Prostate gland (tissue), 2 donors: ENCODE results near the gene GZMB. TPM values are rescaled to one million over a fixed set of nuclear protein-coding genes. Genes with fewer than 3 reads are reported as not detected.
A peak's percentile ranks its signal among the peaks of the same experiment; 100 is the strongest.

Source experiments
- DNase-seq: peaks from one replicate; pipeline ENCODE4 v3.0.0-alpha.2; 2019; ENCODE audit warnings: low spot score
- H3K27ac ChIP-seq, 2 donors: fragments of 200-600 bp; sonication (generic); 2 replicates each; pipeline ENCODE4 v1.5.1; 2017 to 2019
- H3K27me3 ChIP-seq: fragments of 200-600 bp; sonication (generic); replicated peaks from 2 replicates; pipeline ENCODE4 v1.5.1; 2019; ENCODE audit not compliant: insufficient read depth
- H3K36me3 ChIP-seq, 2 donors: fragments of 200-600 bp; sonication (generic); 1 replicate in 1 of 2; 2 replicates in 1 of 2; pipeline versions ENCODE4 v1.5.1 to v1.8.1; 2017 to 2019
- H3K4me1 ChIP-seq: fragments of 200-600 bp; sonication (generic); replicated peaks from 2 replicates; pipeline ENCODE4 v1.5.1; 2019
- H3K4me3 ChIP-seq, 2 donors: fragments of 200-600 bp; sonication (generic); 2 replicates each; pipeline ENCODE4 v1.5.1; 2017 to 2019
- H3K9me3 ChIP-seq: fragments of 200-600 bp; sonication (generic); 2 replicates; pipeline ENCODE4 v1.5.1; 2017
- CTCF ChIP-seq, 4 experiments: fragments of 200-600 bp in 2 of 4; fragments of 450-650 bp in 2 of 4; sonication (generic) in 2 of 4; IDR thresholded peaks; 1 replicate in 3 of 4; 2 replicates in 1 of 4; pipeline ENCODE4 v1.5.1; 2016 to 2019; ENCODE audit warnings: antibody characterized with exemption in 4 of 4, mild to moderate bottlenecking in 2 of 4, moderate library complexity in 2 of 4
- POLR2A ChIP-seq: fragments of 450-650 bp; IDR thresholded peaks from one replicate; pipeline ENCODE4 v1.6.1; 2016; ENCODE audit warnings: antibody characterized with exemption, mild to moderate bottlenecking
- POLR2AphosphoS5 ChIP-seq: sonication (generic); formaldehyde crosslinking; IDR thresholded peaks from one replicate; pipeline ENCODE4 v1.6.1; 2017; ENCODE audit warnings: antibody characterized with exemption
- WGBS: methylation state at CpG from one replicate; pipeline ENCODE4 v1.1.5; 2018; 5-methylcytosine and 5-hydroxymethylcytosine counted together
- intact Hi-C: fragments of 100-400 bp; cut with DNase I; formaldehyde crosslinking; loops from one replicate; pipeline ENCODE4 v1.14.2; 2022
- total RNA-seq, 2 donors: library from RNA; depleted of rRNA; stranded (reverse); fragments of >200 nt; gene quantifications; one replicate each; pipeline ENCODE4 v1.1.0, GENCODE V29; 2016

GZMB gene
- total RNA-seq = 1 to 10 TPM in 1 of 2 donors, not detected in 1; 1.1 TPM

- DNase-seq = no peak
- intact Hi-C loops = no loop called here
- H3K4me1 ChIP-seq = peaks cover 6% of the 10 kb centered on the region
- H3K27ac ChIP-seq = no peak within 1 kb of the TSS
- TF ChIP-seq CTCF (IDR thresholded peaks at IDR 0.05) (no peak), POLR2A (no peak), POLR2AphosphoS5 (no peak)
- no peaks in the 10 kb centered on the region for H3K27me3 ChIP-seq
- no peaks in the 10 kb centered on the region for H3K9me3 ChIP-seq
- H3K36me3 ChIP-seq = no peaks in the 10 kb centered on the region
- 85% methylated on average over 2 of the region's 2 CpGs for WGBS
- H3K4me3 ChIP-seq = no peak within 1 kb of the TSS
Observed at GRCh38 chr14:24634158-24634557, at the start of gene GZMB. Gene GZMB, minus strand, starts transcription at chr14:24634190. Its CDS starts 30 bp downstream, at chr14:24634160.

GRCh38 chr14:24681056-24681455 is 47.1 kb upstream of the GZMB start:
- intact Hi-C loops = no loop called here
- H3K27me3 ChIP-seq = no peaks in the 10 kb centered on the region
- TF ChIP-seq CTCF (IDR thresholded peaks at IDR 0.05) (no peak), POLR2AphosphoS5 (no peak), POLR2A (no peak)

GRCh38 chr14:24680516-24680915 is 46.5 kb upstream of the GZMB start:
- DNase-seq = no peak
- Histone ChIP-seq H3K4me3 (no peak overlapping the region), H3K27ac (no peak overlapping the region), H3K9me3 (no peaks in the 10 kb centered on the region), H3K36me3 (no peaks in the 10 kb centered on the region), H3K4me1 (no peaks in the 10 kb centered on the region), H3K27me3 (no peaks in the 10 kb centered on the region)
- WGBS = 80% methylated on average over 4 of the region's 4 CpGs
- intact Hi-C loops = no loop called here
- no peak for TF ChIP-seq POLR2AphosphoS5
- TF ChIP-seq POLR2A = no peak
- TF ChIP-seq CTCF (IDR thresholded peaks at IDR 0.05) = no peak

More at GRCh38 chr14:24681056-24681455, 47.1 kb upstream of the GZMB start:
- Histone ChIP-seq H3K4me1 (no peaks in the 10 kb centered on the region), H3K27ac (no peak overlapping the region), H3K36me3 (no peaks in the 10 kb centered on the region), H3K9me3 (no peaks in the 10 kb centered on the region), H3K4me3 (no peak overlapping the region)
- no peak for DNase-seq
- 33% methylated on average over 1 of the region's 1 CpG for WGBS

- Histone ChIP-seq H3K36me3 (no peaks in the 10 kb centered on the region), H3K4me3 (no peak overlapping the region), H3K27me3 (no peaks in the 10 kb centered on the region), H3K27ac (no peak overlapping the region), H3K4me1 (no peaks in the 10 kb centered on the region), H3K9me3 (no peaks in the 10 kb centered on the region)
- no peak for DNase-seq
- TF ChIP-seq POLR2A = no peak
- no peak for TF ChIP-seq POLR2AphosphoS5
- 59% methylated on average over 12 of the region's 12 CpGs for WGBS
- intact Hi-C loops = no loop called here
Observed at GRCh38 chr14:24679248-24679961, 45.4 kb upstream of the GZMB start.

GRCh38 chr14:24678801-24679247 is 44.8 kb upstream of the GZMB start:
- no peak overlapping the region for H3K4me3 ChIP-seq
- peak; percentile 66 for DNase-seq
- no peaks in the 10 kb centered on the region for H3K9me3 ChIP-seq
- WGBS = 11% methylated on average over 11 of the region's 11 CpGs
- peak; percentile 29 to 83 (median 76) for TF ChIP-seq CTCF (IDR thresholded peaks at IDR 0.05)
- TF ChIP-seq POLR2A = no peak
- TF ChIP-seq POLR2AphosphoS5 = peak; percentile 27
- no peak overlapping the region for H3K27ac ChIP-seq
- no peaks in the 10 kb centered on the region for H3K36me3 ChIP-seq
- intact Hi-C loops = no loop called here
- no peaks in the 10 kb centered on the region for H3K4me1 ChIP-seq
- H3K27me3 ChIP-seq = no peaks in the 10 kb centered on the region
